A673 (cell line): Measurements from ENCODE around the gene SLCO2A1. TPM values are rescaled to one million over a fixed set of nuclear protein-coding genes. Genes with fewer than 3 reads are reported as not detected.

Source experiments
- BruUV-seq: library from RNA; stranded (reverse); fragments of 400-500 nt; replicated peaks from 2 replicates; lab custom pipeline; 2021; lab: Mats Ljungman, UMichigan
- CTCF ChIA-PET: fragments of 300-600 bp; sonication (Branson Sonifier 250); formaldehyde crosslinking; loops from one replicate; lab custom pipeline; 2022; ENCODE audit warnings: antibody characterized with exemption; lab: Charles Lee
- POLR2A ChIA-PET: fragments of 300-600 bp; sonication (Branson Sonifier 250); formaldehyde crosslinking; loops from one replicate; lab custom pipeline; 2022; ENCODE audit warnings: antibody characterized with exemption; ENCODE audit not compliant: low non-redundant PET; lab: Charles Lee
- DNase-seq: peaks from one replicate; pipeline ENCODE4 v3.0.0-alpha.2; 2015; ENCODE audit warnings: low spot score
- H3K27ac ChIP-seq: fragments of 200-600 bp; sonication (generic); 2 replicates; pipeline ENCODE4 v1.5.1; 2016; ENCODE audit warnings: mixed run types, low read depth, mild to moderate bottlenecking, mixed read lengths, antibody characterized with exemption, low read length; ENCODE audit not compliant: poor library complexity, severe bottlenecking
- H3K27me3 ChIP-seq: fragments of 200-600 bp; sonication (generic); replicated peaks from 2 replicates; pipeline ENCODE4 v1.6.1; 2017; ENCODE audit warnings: mixed run types, low read depth, mild to moderate bottlenecking, mixed read lengths, antibody characterized with exemption, low read length; ENCODE audit not compliant: insufficient read depth, poor library complexity
- H3K36me3 ChIP-seq: fragments of 200-600 bp; sonication (generic); 2 replicates; pipeline ENCODE4 v1.6.1; 2016; ENCODE audit warnings: mixed run types, mild to moderate bottlenecking, mixed read lengths, antibody characterized with exemption, low read length; ENCODE audit not compliant: insufficient read depth, poor library complexity, severe bottlenecking
- H3K4me1 ChIP-seq: fragments of 200-600 bp; sonication (generic); 2 replicates; pipeline ENCODE4 v1.6.1; 2017; ENCODE audit warnings: mixed run types, mild to moderate bottlenecking, mixed read lengths, antibody characterized with exemption, low read length; ENCODE audit not compliant: insufficient read depth, poor library complexity, severe bottlenecking
- H3K4me3 ChIP-seq: fragments of 200-600 bp; sonication (generic); 2 replicates; pipeline ENCODE4 v1.5.1; 2016; ENCODE audit warnings: low read depth, mixed run types, mild to moderate bottlenecking, mixed read lengths, low read length; ENCODE audit not compliant: poor library complexity, severe bottlenecking
- H3K9me3 ChIP-seq: fragments of 200-600 bp; sonication (generic); 2 replicates; pipeline ENCODE4 v1.6.1; 2016; ENCODE audit warnings: mixed run types, low read depth, mild to moderate bottlenecking, mixed read lengths, antibody characterized with exemption, low read length; ENCODE audit not compliant: poor library complexity, severe bottlenecking
- CTCF ChIP-seq: fragments of 300-800, 200-600 bp; sonication (generic); conservative IDR thresholded peaks from 2 replicates; pipeline ENCODE4 v1.5.1; 2017; ENCODE audit warnings: low read depth, mild to moderate bottlenecking, antibody characterized with exemption, low read length, moderate library complexity, mixed read lengths
- EZH2 ChIP-seq: fragments of 200-600 bp; sonication (generic); IDR thresholded peaks from 2 replicates; pipeline ENCODE4 v1.6.1; 2017; ENCODE audit warnings: borderline replicate concordance, low read depth, mild to moderate bottlenecking, mixed read lengths, antibody characterized with exemption, low read length; ENCODE audit not compliant: poor library complexity, severe bottlenecking
- intact Hi-C: fragments of 100-400 bp; cut with micrococcal nuclease; formaldehyde crosslinking; loops from one replicate; pipeline ENCODE4 v1.10.0; 2022; ENCODE audit not compliant: unreplicated experiment
- total RNA-seq: library from RNA; stranded (reverse); gene quantifications from 2 replicates; pipeline ENCODE4 v1.2.3, GENCODE V29; 2021

SLCO2A1 gene
- total RNA-seq, 1 experiment from 2014 or later, result not detected

- Histone ChIP-seq H3K4me3 (no peak overlapping the region), H3K9me3 (no peaks in the 10 kb centered on the region), H3K27me3 (peaks cover 11% of the 10 kb centered on the region), H3K36me3 (no peaks in the 10 kb centered on the region), H3K4me1 (no peaks in the 10 kb centered on the region), H3K27ac (no peak overlapping the region)
- DNase-seq, result no peak
- POLR2A ChIA-PET, result no interaction called here
- CTCF ChIA-PET, result no interaction called here
- intact Hi-C loops, result no loop called here
- TF ChIP-seq CTCF (no peak), EZH2 (no peak)
- no TSS peak for BruUV-seq
Measured at GRCh38 chr3:133883641-133884040, 146.1 kb downstream of the SLCO2A1 start.

GRCh38 chr3:133882986-133883586 lies 146.6 kb downstream of the SLCO2A1 start:
- BruUV-seq, result no TSS peak
- Histone ChIP-seq H3K4me3 (no peak overlapping the region), H3K27me3 (peaks cover 17% of the 10 kb centered on the region), H3K27ac (no peak overlapping the region), H3K36me3 (no peaks in the 10 kb centered on the region), H3K4me1 (no peaks in the 10 kb centered on the region), H3K9me3 (no peaks in the 10 kb centered on the region)
- no peak for DNase-seq
- POLR2A ChIA-PET, result no interaction called here
- CTCF ChIA-PET, result no interaction called here
- TF ChIP-seq CTCF (no peak), EZH2 (no peak)
- intact Hi-C loops, result no loop called here

GRCh38 chr3:133881939-133882825 lies 147.5 kb downstream of the SLCO2A1 start:
- no peak for DNase-seq
- no peaks in the 10 kb centered on the region for H3K4me1 ChIP-seq
- POLR2A ChIA-PET, result no interaction called here
- no peaks in the 10 kb centered on the region for H3K36me3 ChIP-seq
- TF ChIP-seq EZH2 (no peak), CTCF (no peak)
- intact Hi-C loops, result no loop called here
- no peak overlapping the region for H3K4me3 ChIP-seq
- H3K27me3 ChIP-seq, result peaks cover 20% of the 10 kb centered on the region
- BruUV-seq, result no TSS peak
- H3K27ac ChIP-seq, result no peak overlapping the region
- H3K9me3 ChIP-seq, result no peaks in the 10 kb centered on the region
- CTCF ChIA-PET, result no interaction called here
